K562 (cell line): Measurements from ENCODE around the gene LAMA2. TPM values are rescaled to one million over a fixed set of nuclear protein-coding genes. Genes with fewer than 3 reads are reported as not detected.

ENCODE experiments used
- ATAC-seq: fragments of 200-7000 bp; cut with Tn5 transposase; 3 replicates; pipeline ENCODE4 v1.9.1; 2020; ENCODE audit warnings: moderate library complexity
- BruUV-seq: library from RNA; stranded (reverse); fragments of 400-500 nt; replicated peaks from 2 replicates; lab custom pipeline; 2021; lab: Mats Ljungman, UMichigan
- CTCF ChIA-PET: fragments of 300-600 bp; formaldehyde crosslinking; extraction: SDS; loops from one replicate; lab custom pipeline; 2021; ENCODE audit warnings: low intra/inter-chr PET ratio; lab: Yijun Ruan, JAX
- POLR2A ChIA-PET: fragments of 300-600, 350-650 bp; sonication (Branson Sonifier 250); formaldehyde crosslinking; extraction: SDS; loops from one replicate; lab custom pipeline; 2021; ENCODE audit warnings: antibody characterized with exemption, inconsistent platforms; lab: Yijun Ruan, JAX
- DNase-seq, 4 experiments: peaks; one replicate each; pipeline versions ENCODE4 v3.0.0 to v3.0.0-alpha.2; 2011 to 2018; ENCODE audit warnings: low spot score in 3 of 4, mixed read lengths in 3 of 4; ENCODE audit errors: extremely low read depth in 1 of 4
- FAIRE-seq: peaks from 2 replicates; lab custom pipeline; 2011; peaks lifted over from hg19 to GRCh38; lab: Jason Lieb, UNC
- H2AFZ ChIP-seq: 2 replicates; pipeline ENCODE4 v1.6.0; 2011; ENCODE audit warnings: low read depth, low read length, control low read depth, inconsistent platforms
- H3K27ac ChIP-seq: fragments of 200-600 bp; 3 replicates; pipeline ENCODE4 v1.8.0; 2011; ENCODE audit warnings: low read depth, mild to moderate bottlenecking, control low read depth, inconsistent platforms, low read length, moderate library complexity, mixed read lengths; ENCODE audit errors: extremely low read depth
- H3K27me3 ChIP-seq, 2 experiments: fragments of 300-600 bp in 1 of 2; 2 replicates in 1 of 2; 3 replicates in 1 of 2; pipeline versions ENCODE4 v1.6.0 to v1.8.0; 2011; ENCODE audit warnings: inconsistent platforms in 2 of 2, low read length in 2 of 2, mild to moderate bottlenecking in 1 of 2, mixed read lengths in 1 of 2, moderate library complexity in 1 of 2; ENCODE audit not compliant: control insufficient read depth in 2 of 2, insufficient read depth in 2 of 2
- H3K36me3 ChIP-seq: fragments of 300-600 bp; 3 replicates; pipeline ENCODE4 v1.8.0; 2011; ENCODE audit warnings: mild to moderate bottlenecking, low read length, inconsistent platforms; ENCODE audit not compliant: control insufficient read depth, insufficient read depth
- H3K4me1 ChIP-seq, 2 experiments: fragments of 200-600 bp in 1 of 2; replicated peaks in 1 of 2; 2 replicates in 1 of 2; 3 replicates in 1 of 2; pipeline versions ENCODE4 v1.5.1 to v1.8.0; 2011; ENCODE audit warnings: inconsistent platforms in 2 of 2, low read length in 2 of 2, mild to moderate bottlenecking in 1 of 2, mixed read lengths in 1 of 2, moderate library complexity in 1 of 2; ENCODE audit not compliant: control insufficient read depth in 2 of 2, insufficient read depth in 2 of 2
- H3K4me2 ChIP-seq: 2 replicates; pipeline ENCODE4 v1.6.1; 2011; ENCODE audit warnings: low read length, control low read depth, inconsistent platforms, mixed read lengths; ENCODE audit not compliant: insufficient read depth
- H3K4me3 ChIP-seq: fragments of 200-600 bp; sonication (generic), shearing (Covaris generic); 2 replicates; pipeline ENCODE4 v1.5.1; 2016; ENCODE audit warnings: control low read depth, inconsistent platforms
- H3K79me2 ChIP-seq: fragments of 200-600 bp; 3 replicates; pipeline ENCODE4 v1.8.0; 2011; ENCODE audit warnings: low read length, inconsistent platforms; ENCODE audit not compliant: control insufficient read depth, insufficient read depth
- H3K9ac ChIP-seq, 2 experiments: 2 replicates each; pipeline versions ENCODE4 v1.6.0 to v1.6.1; 2011; ENCODE audit warnings: low read depth in 2 of 2, low read length in 2 of 2, control low read depth in 1 of 2, inconsistent platforms in 1 of 2, mild to moderate bottlenecking in 1 of 2, mixed read lengths in 1 of 2; ENCODE audit not compliant: insufficient read depth in 1 of 2
- H3K9me1 ChIP-seq: one replicate; pipeline ENCODE4 v1.6.0; 2011; ENCODE audit warnings: inconsistent platforms, mild to moderate bottlenecking, low read length, moderate library complexity; ENCODE audit not compliant: control insufficient read depth, insufficient read depth
- H3K9me3 ChIP-seq: replicated peaks from 2 replicates; pipeline ENCODE4 v1.5.1; 2011; ENCODE audit warnings: low read depth, low read length, inconsistent platforms; ENCODE audit not compliant: control insufficient read depth, insufficient read depth
- H4K20me1 ChIP-seq: replicated peaks from 2 replicates; pipeline ENCODE4 v1.6.1; 2011; ENCODE audit warnings: low read length, inconsistent platforms, mixed read lengths; ENCODE audit not compliant: control insufficient read depth, insufficient read depth
- CBX8 ChIP-seq: fragments of 200-600 bp; sonication (generic); IDR thresholded peaks from 2 replicates; pipeline ENCODE4 v1.6.1; 2012; ENCODE audit warnings: borderline replicate concordance, mixed run types, low read depth, mild to moderate bottlenecking, moderate library complexity, mixed read lengths, low read length, control low read depth, inconsistent platforms; ENCODE audit not compliant: poor library complexity, severe bottlenecking; ENCODE audit errors: extremely low read depth
- NFRKB ChIP-seq: fragments of 450-650 bp; IDR thresholded peaks from 2 replicates; pipeline ENCODE4 v1.6.1; 2016; ENCODE audit warnings: low read depth
- RNF2 ChIP-seq: sonication (generic); IDR thresholded peaks from 2 replicates; pipeline ENCODE4 v1.6.1; 2016
- XRCC5 ChIP-seq: fragments of 200-400 bp; formaldehyde crosslinking; IDR thresholded peaks from 2 replicates; pipeline ENCODE4 v1.6.1; 2017; ENCODE audit warnings: low read depth, mild to moderate bottlenecking, low read length
- ZNF324 ChIP-seq: fragments of 250-450 bp; sonication (Bioruptor Pico); IDR thresholded peaks from 2 replicates; pipeline ENCODE4 v1.4.0; 2020; ENCODE audit warnings: mild to moderate bottlenecking
- WGBS: fragments of 100-300 bp; shearing (Covaris generic); methylation state at CpG from one replicate; pipeline ENCODE4 v1.1.6; 2016; ENCODE audit warnings: low coverage, mixed read lengths; ENCODE audit not compliant: insufficient coverage; ENCODE audit errors: missing lambda C conversion rate; 5-methylcytosine and 5-hydroxymethylcytosine counted together
- in situ Hi-C: fragments of 300-500 bp; cut with MboI; formaldehyde crosslinking; loops from 4 replicates; pipeline ENCODE4 v1.15.0; 2018; ENCODE audit warnings: inconsistent platforms, mixed read lengths
- intact Hi-C: fragments of 100-400 bp; cut with micrococcal nuclease; formaldehyde crosslinking; loops from 2 replicates; pipeline ENCODE4 v1.14.2; 2022
- polyA plus RNA-seq, 8 experiments: library from polyadenylated mRNA; depleted of rRNA in 4 of 8; stranded (reverse) in 5 of 8; unstranded in 3 of 8; fragments of >200 nt; fragmentation: Nextera tagmentation in 2 of 8; fragmentation: Illumina TruSeq in 1 of 8; extraction: Ambion mirVana in 2 of 8; extraction: Trizol in 1 of 8; gene quantifications; 2 replicates each; pipeline versions ENCODE4 v1.2.1 to v1.2.3, GENCODE V29; 2011 to 2014; ENCODE audit warnings: inconsistent platforms in 1 of 8, missing spikeins in 1 of 8
- total RNA-seq, 7 experiments: library from RNA; depleted of rRNA in 6 of 7; stranded (reverse); fragments of >200 nt in 6 of 7; fragmentation: Illumina TruSeq in 2 of 7; extraction: Trizol in 2 of 7; gene quantifications; 2 replicates each; pipeline versions ENCODE4 v1.2.1 to v1.2.3, GENCODE V29; 2011 to 2021; ENCODE audit warnings: low replicate concordance in 1 of 7
- TF ChIP-seq, protein P1 (sequence below), 2 experiments: fragments of 450-650 bp; IDR thresholded peaks; 2 replicates each; pipeline ENCODE4 v1.6.1; 2016; ENCODE audit warnings: mild to moderate bottlenecking in 2 of 2, borderline replicate concordance in 1 of 2, low read depth in 1 of 2, moderate library complexity in 1 of 2
- TF ChIP-seq, protein P2 (sequence below): fragments of 200-800 bp; sonication (Bioruptor generic); IDR thresholded peaks from 2 replicates; pipeline ENCODE4 v1.6.1; 2017; ENCODE audit warnings: missing genetic modification characterization, missing compliant biosample characterization

Gene LAMA2
- total and polyA plus RNA-seq, 9 of the 15 experiments (the other 6 are each of a cell fraction or from before 2014, with no cell fraction given), result 0.04 to 1.5 (median 0.36) TPM

DNA sequence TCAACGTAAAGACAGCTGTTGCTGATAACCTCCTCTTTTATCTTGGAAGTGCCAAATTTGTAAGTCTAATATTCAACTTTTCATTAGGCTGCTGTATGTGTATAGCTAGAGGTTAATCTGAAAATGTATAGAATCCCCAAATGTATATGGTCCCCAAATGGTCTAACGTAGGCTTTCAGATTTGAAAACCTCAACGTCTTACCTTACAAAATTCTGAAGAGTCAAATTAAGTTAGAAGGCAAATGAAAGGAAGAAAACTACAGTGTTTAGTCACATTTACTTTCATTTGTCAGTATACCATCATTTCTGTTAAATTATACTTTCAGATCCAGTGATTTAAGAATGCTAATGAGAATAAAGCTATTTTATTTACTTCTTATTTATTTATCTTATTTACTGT is 570.1 kb downstream of the LAMA2 start:
- BruUV-seq, result no TSS peak
- no peak overlapping the region for H3K9ac ChIP-seq
- no peak overlapping the region for H3K4me2 ChIP-seq
- H3K79me2 ChIP-seq, result no peaks in the 10 kb centered on the region
- WGBS, result 0% methylated on average over 3 of the region's 3 CpGs
- intact Hi-C loops (no loop called here), in situ Hi-C loops (no loop called here)
- TF ChIP-seq ZNF324 (CRISPR knock-in tag), result no peak
- no peak for TF ChIP-seq CBX8
- TF ChIP-seq, protein P1, sequence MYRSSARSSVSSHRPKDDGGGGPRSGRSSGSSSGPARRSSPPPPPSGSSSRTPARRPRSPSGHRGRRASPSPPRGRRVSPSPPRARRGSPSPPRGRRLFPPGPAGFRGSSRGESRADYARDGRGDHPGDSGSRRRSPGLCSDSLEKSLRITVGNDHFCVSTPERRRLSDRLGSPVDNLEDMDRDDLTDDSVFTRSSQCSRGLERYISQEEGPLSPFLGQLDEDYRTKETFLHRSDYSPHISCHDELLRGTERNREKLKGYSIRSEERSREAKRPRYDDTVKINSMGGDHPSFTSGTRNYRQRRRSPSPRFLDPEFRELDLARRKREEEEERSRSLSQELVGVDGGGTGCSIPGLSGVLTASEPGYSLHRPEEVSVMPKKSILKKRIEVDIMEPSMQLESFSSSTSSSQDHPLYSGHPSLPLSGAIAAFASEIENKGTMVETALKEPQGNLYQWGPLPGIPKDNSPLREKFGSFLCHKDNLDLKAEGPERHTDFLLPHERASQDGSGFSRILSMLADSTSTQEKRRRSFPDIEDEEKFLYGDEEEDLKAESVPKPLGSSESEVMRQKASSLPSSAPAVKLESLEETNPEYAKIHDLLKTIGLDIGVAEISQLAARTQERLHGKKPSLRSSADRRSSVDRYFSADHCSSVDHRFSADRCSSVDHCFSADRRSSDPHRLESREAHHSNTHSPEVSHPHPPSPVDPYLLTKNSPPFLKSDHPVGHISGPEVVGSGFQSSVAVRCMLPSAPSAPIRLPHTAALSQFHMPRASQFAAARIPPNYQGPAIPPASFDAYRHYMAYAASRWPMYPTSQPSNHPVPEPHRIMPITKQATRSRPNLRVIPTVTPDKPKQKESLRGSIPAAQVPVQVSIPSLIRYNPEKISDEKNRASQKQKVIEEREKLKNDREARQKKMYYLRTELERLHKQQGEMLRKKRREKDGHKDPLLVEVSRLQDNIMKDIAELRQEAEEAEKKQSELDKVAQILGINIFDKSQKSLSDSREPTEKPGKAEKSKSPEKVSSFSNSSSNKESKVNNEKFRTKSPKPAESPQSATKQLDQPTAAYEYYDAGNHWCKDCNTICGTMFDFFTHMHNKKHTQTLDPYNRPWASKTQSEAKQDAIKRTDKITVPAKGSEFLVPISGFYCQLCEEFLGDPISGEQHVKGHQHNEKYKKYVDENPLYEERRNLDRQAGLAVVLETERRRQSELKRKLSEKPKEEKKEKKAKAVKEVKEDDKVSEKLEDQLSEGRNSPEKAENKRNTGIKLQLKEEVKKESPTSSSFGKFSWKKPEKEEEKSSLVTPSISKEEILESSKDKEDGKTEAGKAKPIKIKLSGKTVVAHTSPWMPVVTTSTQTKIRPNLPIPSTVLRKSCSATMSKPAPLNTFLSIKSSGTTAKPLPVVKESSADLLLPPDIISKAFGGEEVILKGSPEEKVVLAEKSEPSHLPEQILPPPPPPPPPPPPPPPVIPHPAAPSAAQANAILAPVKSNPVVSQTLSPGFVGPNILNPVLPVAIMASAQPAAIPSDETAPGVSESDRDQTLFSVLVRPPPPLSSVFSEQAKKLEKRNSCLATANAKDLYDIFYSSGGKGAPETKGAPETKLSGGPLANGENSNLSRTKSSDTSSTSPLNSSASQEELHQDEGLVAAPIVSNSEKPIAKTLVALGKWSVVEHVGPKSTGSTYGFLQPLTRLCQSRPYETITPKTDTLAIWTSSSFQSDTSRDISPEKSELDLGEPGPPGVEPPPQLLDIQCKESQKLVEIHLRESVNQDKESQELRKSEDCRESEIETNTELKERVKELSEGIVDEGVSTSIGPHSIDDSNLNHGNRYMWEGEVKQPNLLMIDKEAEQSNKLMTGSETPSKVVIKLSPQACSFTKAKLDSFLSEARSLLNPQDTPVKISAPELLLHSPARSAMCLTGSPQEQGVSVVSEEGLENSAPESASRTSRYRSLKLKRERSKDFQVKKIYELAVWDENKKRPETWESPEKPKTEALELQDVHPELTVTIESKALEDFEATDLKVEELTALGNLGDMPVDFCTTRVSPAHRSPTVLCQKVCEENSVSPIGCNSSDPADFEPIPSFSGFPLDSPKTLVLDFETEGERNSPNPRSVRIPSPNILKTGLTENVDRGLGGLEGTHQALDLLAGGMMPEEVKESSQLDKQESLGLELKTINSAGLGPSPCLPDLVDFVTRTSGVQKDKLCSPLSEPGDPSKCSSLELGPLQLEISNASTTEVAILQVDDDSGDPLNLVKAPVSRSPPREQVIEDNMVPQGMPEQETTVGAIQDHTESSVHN (IDR thresholded peaks at IDR 0.05; ENCODE audit: borderline replicate concordance in 1 of 2, low read depth in 1 of 2), result no peak
- no peak for TF ChIP-seq RNF2
- no peak for TF ChIP-seq XRCC5
- TF ChIP-seq, protein P2, sequence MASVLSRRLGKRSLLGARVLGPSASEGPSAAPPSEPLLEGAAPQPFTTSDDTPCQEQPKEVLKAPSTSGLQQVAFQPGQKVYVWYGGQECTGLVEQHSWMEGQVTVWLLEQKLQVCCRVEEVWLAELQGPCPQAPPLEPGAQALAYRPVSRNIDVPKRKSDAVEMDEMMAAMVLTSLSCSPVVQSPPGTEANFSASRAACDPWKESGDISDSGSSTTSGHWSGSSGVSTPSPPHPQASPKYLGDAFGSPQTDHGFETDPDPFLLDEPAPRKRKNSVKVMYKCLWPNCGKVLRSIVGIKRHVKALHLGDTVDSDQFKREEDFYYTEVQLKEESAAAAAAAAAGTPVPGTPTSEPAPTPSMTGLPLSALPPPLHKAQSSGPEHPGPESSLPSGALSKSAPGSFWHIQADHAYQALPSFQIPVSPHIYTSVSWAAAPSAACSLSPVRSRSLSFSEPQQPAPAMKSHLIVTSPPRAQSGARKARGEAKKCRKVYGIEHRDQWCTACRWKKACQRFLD (CRISPR knock-in tag), result no peak
- TF ChIP-seq NFRKB, result no peak
- H3K27ac ChIP-seq, result no peak overlapping the region
- ChIA-PET CTCF (no interaction called here), POLR2A (no interaction called here)
- no peaks in the 10 kb centered on the region for H4K20me1 ChIP-seq
- no peak overlapping the region for H2AFZ ChIP-seq
- FAIRE-seq (no peak), ATAC-seq (no peak), DNase-seq (no peak)
- no peaks in the 10 kb centered on the region for H3K36me3 ChIP-seq
- H3K4me1 ChIP-seq, result no peaks in the 10 kb centered on the region
- H3K27me3 ChIP-seq, result no peaks in the 10 kb centered on the region
- no peak overlapping the region for H3K4me3 ChIP-seq
- H3K9me3 ChIP-seq, result no peaks in the 10 kb centered on the region
- no peaks in the 10 kb centered on the region for H3K9me1 ChIP-seq
